HG03103 (cell line): ENCODE results near the gene AMT.
"Not testable (repeated sequence)": the region's sequence is repeated elsewhere in the genome, so short reads cannot be mapped to it uniquely, and the experiment has no call there.

Source experiments
- ATAC-seq: cut with Tn5 transposase; IDR thresholded peaks from one replicate; pipeline ENCODE4 v1.9.1; 2021; ENCODE audit warnings: low read depth; ENCODE audit not compliant: unreplicated experiment

Gene AMT

GRCh38 chr3:49391310-49391709 lies 31.0 kb downstream of the AMT start:
- not testable (repeated sequence) for ATAC-seq

- ATAC-seq = no peak
Observed at GRCh38 chr3:49389297-49389696, 33.0 kb downstream of the AMT start.

GRCh38 chr3:49388289-49388820 lies 33.9 kb downstream of the AMT start:
- no peak for ATAC-seq

- ATAC-seq = no peak
Observed at GRCh38 chr3:49387721-49388120, 34.6 kb downstream of the AMT start.

GRCh38 chr3:49386056-49386756 lies 36.1 kb downstream of the AMT start:
- no peak for ATAC-seq

- ATAC-seq = no peak
Observed at GRCh38 chr3:49385617-49386016, 36.7 kb downstream of the AMT start.

GRCh38 chr3:49383387-49383786 lies 38.9 kb downstream of the AMT start:
- no peak for ATAC-seq

GRCh38 chr3:49378249-49378895 lies 43.9 kb downstream of the AMT start:
- ATAC-seq = no peak

- no peak for ATAC-seq
Observed at GRCh38 chr3:49377483-49377882, 44.8 kb downstream of the AMT start.

GRCh38 chr3:49371946-49372345 lies 50.3 kb downstream of the AMT start:
- no peak for ATAC-seq

- no peak for ATAC-seq
Observed at GRCh38 chr3:49370585-49371290, 51.5 kb downstream of the AMT start.
